ENCODE data around the gene TXNDC17.

- TF ChIP-seq CTCF (IDR thresholded peaks at IDR 0.05) = no peak
- no peak for TF ChIP-seq POLR2A (IDR thresholded peaks at IDR 0.05)
These were observed 45.2 kb downstream of the TXNDC17 start for GRCh38 chr17:6686026-6686425.
